GM19035 (cell line): ENCODE measurements around the gene SMC6.

Experiments
- ATAC-seq: cut with Tn5 transposase; IDR thresholded peaks from one replicate; pipeline ENCODE4 v1.9.1; 2021; ENCODE audit not compliant: unreplicated experiment

SMC6 gene

GRCh38 chr2:17652681-17653394 lies 100.8 kb downstream of the SMC6 start:
- no peak for ATAC-seq

GRCh38 chr2:17649026-17649425 lies 104.6 kb downstream of the SMC6 start:
- no peak for ATAC-seq

GRCh38 chr2:17648581-17648980 lies 105.0 kb downstream of the SMC6 start:
- no peak for ATAC-seq

GRCh38 chr2:17646838-17647701 lies 106.5 kb downstream of the SMC6 start:
- ATAC-seq = no peak

GRCh38 chr2:17646081-17646554 lies 107.5 kb downstream of the SMC6 start:
- ATAC-seq = peak; percentile 88

- no peak for ATAC-seq
Observed at GRCh38 chr2:17644997-17645720, 108.5 kb downstream of the SMC6 start.

GRCh38 chr2:17643031-17643615 lies 110.5 kb downstream of the SMC6 start:
- ATAC-seq = no peak

- no peak for ATAC-seq
Observed at GRCh38 chr2:17640406-17640805, 113.2 kb downstream of the SMC6 start.

- no peak for ATAC-seq
Observed at GRCh38 chr2:17638196-17638743, 115.3 kb downstream of the SMC6 start.

- peak; percentile 56 for ATAC-seq
Observed at GRCh38 chr2:17637131-17637906, 116.3 kb downstream of the SMC6 start.

- no peak for ATAC-seq
Observed at GRCh38 chr2:17636257-17636656, 117.4 kb downstream of the SMC6 start.

- ATAC-seq = no peak
Observed at GRCh38 chr2:17634997-17635396, 118.6 kb downstream of the SMC6 start.

GRCh38 chr2:17630089-17630488 lies 123.5 kb downstream of the SMC6 start:
- ATAC-seq = no peak

GRCh38 chr2:17628349-17629261 lies 125.0 kb downstream of the SMC6 start:
- ATAC-seq = no peak

GRCh38 chr2:17627434-17627833 lies 126.2 kb downstream of the SMC6 start:
- ATAC-seq = no peak

GRCh38 chr2:17626986-17627385 lies 126.6 kb downstream of the SMC6 start:
- no peak for ATAC-seq

GRCh38 chr2:17625446-17625845 lies 128.2 kb downstream of the SMC6 start:
- ATAC-seq = no peak

- ATAC-seq = no peak
Observed at GRCh38 chr2:17621781-17622180, 131.8 kb downstream of the SMC6 start.

- no peak for ATAC-seq
Observed at GRCh38 chr2:17620841-17621240, 132.8 kb downstream of the SMC6 start.
